GM19351 (cell line): ENCODE measurements around the gene CFAP54.

ENCODE experiments used
- ATAC-seq: cut with Tn5 transposase; IDR thresholded peaks from one replicate; pipeline ENCODE4 v1.9.1; 2021; ENCODE audit warnings: mild to moderate bottlenecking, moderate library complexity; ENCODE audit not compliant: unreplicated experiment

Gene CFAP54

GRCh38 chr12:96729886-96730285 lies 240.5 kb downstream of the CFAP54 start:
- ATAC-seq, result no peak

GRCh38 chr12:96743606-96744005 lies 254.2 kb downstream of the CFAP54 start:
- ATAC-seq, result no peak

GRCh38 chr12:96749999-96750398 lies 260.6 kb downstream of the CFAP54 start:
- ATAC-seq, result no peak

GRCh38 chr12:96751626-96752025 lies 262.2 kb downstream of the CFAP54 start:
- no peak for ATAC-seq

- ATAC-seq, result no peak
Measured at GRCh38 chr12:96752211-96752610, 262.8 kb downstream of the CFAP54 start.

GRCh38 chr12:96766232-96766631 lies 276.9 kb downstream of the CFAP54 start:
- no peak for ATAC-seq

- no peak for ATAC-seq
Measured at GRCh38 chr12:96769400-96769799, 280.0 kb downstream of the CFAP54 start.

GRCh38 chr12:96770219-96771102 lies 281.1 kb downstream of the CFAP54 start:
- no peak for ATAC-seq

GRCh38 chr12:96773031-96773430 lies 283.7 kb downstream of the CFAP54 start:
- no peak for ATAC-seq

- no peak for ATAC-seq
Measured at GRCh38 chr12:96774496-96775256, 285.3 kb downstream of the CFAP54 start.

GRCh38 chr12:96776908-96777307 lies 287.5 kb downstream of the CFAP54 start:
- no peak for ATAC-seq

GRCh38 chr12:96780330-96780729 lies 291.0 kb downstream of the CFAP54 start:
- no peak for ATAC-seq

- no peak for ATAC-seq
Measured at GRCh38 chr12:96786791-96787190, 297.4 kb downstream of the CFAP54 start.

GRCh38 chr12:96803969-96804368 lies 314.6 kb downstream of the CFAP54 start:
- no peak for ATAC-seq

GRCh38 chr12:96806272-96806671 lies 316.9 kb downstream of the CFAP54 start:
- no peak for ATAC-seq

- no peak for ATAC-seq
Measured at GRCh38 chr12:96807741-96808140, 318.4 kb downstream of the CFAP54 start.

GRCh38 chr12:96808587-96808986 lies 319.2 kb downstream of the CFAP54 start:
- ATAC-seq, result no peak

GRCh38 chr12:96809522-96809921 lies 320.1 kb downstream of the CFAP54 start:
- no peak for ATAC-seq

GRCh38 chr12:96810057-96810456 lies 320.7 kb downstream of the CFAP54 start:
- ATAC-seq, result no peak

GRCh38 chr12:96810477-96810876 lies 321.1 kb downstream of the CFAP54 start:
- ATAC-seq, result no peak

GRCh38 chr12:96811083-96811482 lies 321.7 kb downstream of the CFAP54 start:
- no peak for ATAC-seq

- ATAC-seq, result no peak
Measured at GRCh38 chr12:96812153-96812552, 322.8 kb downstream of the CFAP54 start.
